HUES64 (cell line): ENCODE data around the gene TMCO6.
"Not testable (repeated sequence)": the region's sequence is repeated elsewhere in the genome, so short reads cannot be mapped to it uniquely, and the experiment has no call there.

ENCODE experiments used
- H3K27ac ChIP-seq: 2 replicates; pipeline ENCODE4 v1.7.0; 2013; ENCODE audit warnings: low read depth, low read length, inconsistent platforms
- H3K27me3 ChIP-seq: 2 replicates; pipeline ENCODE4 v1.6.1; 2013; ENCODE audit warnings: mild to moderate bottlenecking, low read length; ENCODE audit not compliant: insufficient read depth
- H3K36me3 ChIP-seq: 2 replicates; pipeline ENCODE4 v1.6.1; 2013; ENCODE audit warnings: mild to moderate bottlenecking, low read length; ENCODE audit not compliant: insufficient read depth
- H3K4me1 ChIP-seq: 2 replicates; pipeline ENCODE4 v1.6.1; 2013; ENCODE audit warnings: mild to moderate bottlenecking, low read length, moderate library complexity; ENCODE audit not compliant: insufficient read depth
- H3K4me3 ChIP-seq: 2 replicates; pipeline ENCODE4 v1.5.1; 2013; ENCODE audit warnings: mild to moderate bottlenecking, low read length, moderate library complexity
- H3K9ac ChIP-seq: 2 replicates; pipeline ENCODE4 v1.6.1; 2013; ENCODE audit warnings: mild to moderate bottlenecking, low read depth, low read length
- H3K9me3 ChIP-seq: 2 replicates; pipeline ENCODE4 v1.6.1; 2013; ENCODE audit warnings: low read depth, low read length; ENCODE audit not compliant: insufficient read depth
- WGBS: fragments of 150-250, 120-280 bp; methylation state at CpG from one replicate; pipeline ENCODE4 v1.1.7; 2013; ENCODE audit warnings: missing lambda C conversion rate; 5-methylcytosine and 5-hydroxymethylcytosine counted together

The TMCO6 gene

GRCh38 chr5:140630292-140631035 lies 8.8 kb upstream of the TMCO6 start:
- 70% methylated on average over 2 of the region's 2 CpGs for WGBS
- H3K4me1 ChIP-seq = no peaks in the 10 kb centered on the region
- peaks cover 21% of the 10 kb centered on the region for H3K9me3 ChIP-seq
- H3K9ac ChIP-seq = no peak overlapping the region
- H3K4me3 ChIP-seq = no peak overlapping the region
- no peaks in the 10 kb centered on the region for H3K36me3 ChIP-seq
- no peak overlapping the region for H3K27ac ChIP-seq
- H3K27me3 ChIP-seq = peaks cover 43% of the 10 kb centered on the region

GRCh38 chr5:140631036-140631417 lies 8.2 kb upstream of the TMCO6 start:
- no peak overlapping the region for H3K27ac ChIP-seq
- 93% methylated on average over 4 of the region's 4 CpGs for WGBS

GRCh38 chr5:140631831-140632365 lies 7.4 kb upstream of the TMCO6 start:
- Histone ChIP-seq H3K9ac (no peak overlapping the region), H3K4me1 (no peaks in the 10 kb centered on the region), H3K27ac (no peak overlapping the region), H3K4me3 (peak overlapping the region; percentile 48), H3K27me3 (peaks cover 43% of the 10 kb centered on the region), H3K36me3 (no peaks in the 10 kb centered on the region), H3K9me3 (peaks cover 18% of the 10 kb centered on the region)
- 58% methylated on average over 36 of the region's 36 CpGs for WGBS

More at GRCh38 chr5:140631036-140631417, 8.2 kb upstream of the TMCO6 start:
- Histone ChIP-seq H3K9ac (no peak overlapping the region), H3K27me3 (peaks cover 43% of the 10 kb centered on the region), H3K9me3 (peaks cover 21% of the 10 kb centered on the region), H3K4me3 (no peak overlapping the region), H3K4me1 (no peaks in the 10 kb centered on the region), H3K36me3 (no peaks in the 10 kb centered on the region)

GRCh38 chr5:140632366-140633020 lies 6.8 kb upstream of the TMCO6 start:
- WGBS = 43% methylated on average over 51 of the region's 51 CpGs
- peak overlapping the region; percentile 48 for H3K4me3 ChIP-seq
- no peaks in the 10 kb centered on the region for H3K4me1 ChIP-seq

GRCh38 chr5:140633021-140633471 lies 6.2 kb upstream of the TMCO6 start, which contains the start of gene CD14:
Gene CD14, minus strand, starts transcription at chr5:140633175. Its CDS starts 104 bp downstream, at chr5:140633071.
- H3K4me3 ChIP-seq = peak within 1 kb of the TSS; percentile 48
- no peaks in the 10 kb centered on the region for H3K36me3 ChIP-seq
- no peaks in the 10 kb centered on the region for H3K4me1 ChIP-seq
- WGBS = 43% methylated on average over 15 of the region's 16 CpGs
- no peak within 1 kb of the TSS for H3K27ac ChIP-seq
- H3K9me3 ChIP-seq = peaks cover 6% of the 10 kb centered on the region
- H3K9ac ChIP-seq = no peak within 1 kb of the TSS; the same call in 1 of the 2 replicates
- peaks cover 43% of the 10 kb centered on the region for H3K27me3 ChIP-seq

More at GRCh38 chr5:140632366-140633020, 6.8 kb upstream of the TMCO6 start:
- Histone ChIP-seq H3K36me3 (no peaks in the 10 kb centered on the region), H3K9me3 (peaks cover 12% of the 10 kb centered on the region), H3K27me3 (peaks cover 43% of the 10 kb centered on the region), H3K9ac (no peak overlapping the region; the same call in 1 of the 2 replicates), H3K27ac (no peak overlapping the region)

GRCh38 chr5:140633501-140633900 lies 5.8 kb upstream of the TMCO6 start:
- H3K9me3 ChIP-seq = 0 out of 2 replicates have a peak, but pooled peaks cover 1% of the 10 kb centered on the region
- H3K4me1 ChIP-seq = no peaks in the 10 kb centered on the region
- H3K4me3 ChIP-seq = peak overlapping the region; percentile 48; the same call in 1 of the 2 replicates
- no peak overlapping the region for H3K9ac ChIP-seq
- no peak overlapping the region for H3K27ac ChIP-seq
- WGBS = 88% methylated on average over 2 of the region's 2 CpGs
- peaks cover 43% of the 10 kb centered on the region for H3K27me3 ChIP-seq
- no peaks in the 10 kb centered on the region for H3K36me3 ChIP-seq

GRCh38 chr5:140634103-140634502 lies 5.1 kb upstream of the TMCO6 start:
- no peaks in the 10 kb centered on the region for H3K4me1 ChIP-seq
- H3K4me3 ChIP-seq = no peak overlapping the region
- H3K9ac ChIP-seq = no peak overlapping the region
- no peaks in the 10 kb centered on the region for H3K36me3 ChIP-seq
- H3K27ac ChIP-seq = no peak overlapping the region
- peaks cover 43% of the 10 kb centered on the region for H3K27me3 ChIP-seq
- 57% methylated on average over 3 of the region's 3 CpGs for WGBS
- no peaks in the 10 kb centered on the region for H3K9me3 ChIP-seq

GRCh38 chr5:140635291-140636257 lies 3.7 kb upstream of the TMCO6 start:
- H3K27me3 ChIP-seq = peaks cover 38% of the 10 kb centered on the region
- no peak overlapping the region for H3K4me3 ChIP-seq
- H3K36me3 ChIP-seq = no peaks in the 10 kb centered on the region
- H3K9ac ChIP-seq = no peak overlapping the region
- no peaks in the 10 kb centered on the region for H3K4me1 ChIP-seq
- WGBS = 92% methylated on average over 8 of the region's 8 CpGs
- H3K27ac ChIP-seq = no peak overlapping the region
- no peaks in the 10 kb centered on the region for H3K9me3 ChIP-seq

- Histone ChIP-seq H3K27ac (no peak overlapping the region), H3K36me3 (peaks cover 17% of the 10 kb centered on the region), H3K9ac (no peak overlapping the region)
Observed at GRCh38 chr5:140637371-140638100, 1.7 kb upstream of the TMCO6 start.

GRCh38 chr5:140638898-140639147 lies 428 bp upstream of the TMCO6 start:
- H3K9me3 ChIP-seq, H3K9ac ChIP-seq, H3K27me3 ChIP-seq, H3K4me1 ChIP-seq, H3K27ac ChIP-seq: not testable (repeated sequence)
- peaks cover 28% of the 10 kb centered on the region for H3K36me3 ChIP-seq
- H3K4me3 ChIP-seq = peak overlapping the region; percentile 60
- 68% methylated on average over 9 of the region's 9 CpGs for WGBS

More at GRCh38 chr5:140637371-140638100, 1.7 kb upstream of the TMCO6 start:
- 91% methylated on average over 9 of the region's 10 CpGs for WGBS
- Histone ChIP-seq H3K4me1 (no peaks in the 10 kb centered on the region), H3K4me3 (no peak overlapping the region), H3K27me3 (peaks cover 18% of the 10 kb centered on the region), H3K9me3 (no peaks in the 10 kb centered on the region)
